Gastrocnemius medialis (tissue), 4 donors: ENCODE results near the gene SEC14L1.

Experiments used
- POLR2A ChIP-seq, 2 donors: fragments of 450-650 bp; IDR thresholded peaks; one replicate each; pipeline ENCODE4 v1.6.1; 2017; ENCODE audit warnings: antibody characterized with exemption in 2 of 2, mild to moderate bottlenecking in 2 of 2, moderate library complexity in 2 of 2
- TF ChIP-seq, protein P1 (sequence below), 5 experiments: fragments of 450-650 bp in 3 of 5; fragments of 200-600 bp in 2 of 5; sonication (generic) in 2 of 5; IDR thresholded peaks in 4 of 5; conservative IDR thresholded peaks in 1 of 5; 1 replicate in 4 of 5; 2 replicates in 1 of 5; pipeline ENCODE4 v1.5.1; 2016 to 2019; ENCODE audit warnings: antibody characterized with exemption in 5 of 5, mild to moderate bottlenecking in 3 of 5, moderate library complexity in 3 of 5

DNA sequence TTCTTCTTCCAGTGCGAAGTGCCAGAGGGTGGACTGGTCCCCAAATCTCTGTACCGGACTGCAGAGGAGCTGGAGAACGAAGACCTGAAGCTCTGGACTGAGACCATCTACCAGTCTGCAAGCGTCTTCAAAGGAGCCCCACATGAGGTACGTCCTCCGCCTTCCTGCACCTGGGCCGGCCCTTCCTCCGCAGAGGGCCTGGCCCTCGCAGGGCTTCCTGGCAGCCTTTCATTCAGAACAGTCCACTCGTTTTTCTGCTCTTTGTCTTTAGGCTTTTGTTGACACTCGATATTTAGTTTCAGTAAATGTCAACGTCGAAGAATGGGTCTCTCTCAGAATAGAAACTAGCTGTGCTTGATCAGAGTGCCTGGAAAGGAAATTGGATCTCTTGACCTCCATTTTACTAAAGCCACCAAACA, 68.6 kb downstream of the SEC14L1 start:
- TF ChIP-seq, protein P1, sequence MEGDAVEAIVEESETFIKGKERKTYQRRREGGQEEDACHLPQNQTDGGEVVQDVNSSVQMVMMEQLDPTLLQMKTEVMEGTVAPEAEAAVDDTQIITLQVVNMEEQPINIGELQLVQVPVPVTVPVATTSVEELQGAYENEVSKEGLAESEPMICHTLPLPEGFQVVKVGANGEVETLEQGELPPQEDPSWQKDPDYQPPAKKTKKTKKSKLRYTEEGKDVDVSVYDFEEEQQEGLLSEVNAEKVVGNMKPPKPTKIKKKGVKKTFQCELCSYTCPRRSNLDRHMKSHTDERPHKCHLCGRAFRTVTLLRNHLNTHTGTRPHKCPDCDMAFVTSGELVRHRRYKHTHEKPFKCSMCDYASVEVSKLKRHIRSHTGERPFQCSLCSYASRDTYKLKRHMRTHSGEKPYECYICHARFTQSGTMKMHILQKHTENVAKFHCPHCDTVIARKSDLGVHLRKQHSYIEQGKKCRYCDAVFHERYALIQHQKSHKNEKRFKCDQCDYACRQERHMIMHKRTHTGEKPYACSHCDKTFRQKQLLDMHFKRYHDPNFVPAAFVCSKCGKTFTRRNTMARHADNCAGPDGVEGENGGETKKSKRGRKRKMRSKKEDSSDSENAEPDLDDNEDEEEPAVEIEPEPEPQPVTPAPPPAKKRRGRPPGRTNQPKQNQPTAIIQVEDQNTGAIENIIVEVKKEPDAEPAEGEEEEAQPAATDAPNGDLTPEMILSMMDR (IDR thresholded peaks at IDR 0.05 in 4 of 5, conservative IDR thresholded peaks at IDR 0.05 in 1 of 5): no peak
- TF ChIP-seq POLR2A (IDR thresholded peaks at IDR 0.05): no peak
